Tibial nerve (tissue), 3 donors: ENCODE data around the gene VPS26A.

Source experiments
- CTCF ChIP-seq, 5 experiments: fragments of 200-600 bp in 3 of 5; fragments of 450-650 bp in 2 of 5; sonication (generic) in 3 of 5; IDR thresholded peaks; one replicate each; pipeline ENCODE4 v1.5.1; 2016 to 2019; ENCODE audit warnings: antibody characterized with exemption in 5 of 5, mild to moderate bottlenecking in 3 of 5, moderate library complexity in 2 of 5
- POLR2A ChIP-seq, 2 donors: fragments of 450-650 bp; IDR thresholded peaks; one replicate each; pipeline ENCODE4 v1.6.1; 2017; ENCODE audit warnings: antibody characterized with exemption in 2 of 2, mild to moderate bottlenecking in 2 of 2, moderate library complexity in 2 of 2

DNA sequence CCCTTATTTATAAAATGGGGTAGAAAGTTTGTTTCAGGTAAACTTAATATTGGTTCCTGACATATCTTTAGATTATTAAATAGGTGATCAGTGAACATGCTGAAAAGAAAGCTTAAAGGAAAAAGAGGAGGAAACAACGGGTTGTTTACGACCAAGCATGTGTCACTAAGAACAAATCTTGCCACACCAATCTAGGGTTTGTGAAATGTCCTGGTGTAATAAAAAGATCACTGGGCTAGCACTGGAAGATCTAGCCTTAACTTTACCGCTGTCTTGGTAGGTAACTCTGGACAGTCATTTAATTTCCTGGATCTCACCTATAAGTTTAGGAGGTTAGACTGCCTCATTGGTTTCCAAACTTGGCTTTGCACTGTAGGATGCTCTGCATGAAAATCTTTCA, 19.0 kb downstream of the VPS26A start:
- TF ChIP-seq CTCF (IDR thresholded peaks at IDR 0.05) (no peak), POLR2A (IDR thresholded peaks at IDR 0.05) (no peak)
